ENCODE data around the gene COBL.

- TF ChIP-seq EZH2phosphoT487 (IDR thresholded peaks at IDR 0.05; ENCODE audit: insufficient read depth, low read depth) (no peak), EZH2 (IDR thresholded peaks at IDR 0.05; ENCODE audit: insufficient read depth, poor library complexity, severe bottlenecking) (no peak)
Measured at GRCh38 chr7:51301806-51302205, 14.8 kb downstream of the COBL start.

Measured in GM23248 (cell line).